Esophagus squamous epithelium (tissue), 5 donors: Measurements from ENCODE around the gene ABTB1. TPM values are rescaled to one million over a fixed set of nuclear protein-coding genes. Genes with fewer than 3 reads are reported as not detected.

Experiments used
- DNase-seq: peaks from one replicate; lab custom pipeline; 2025; lab: John Stamatoyannopoulos, UW
- H3K27ac ChIP-seq, 4 donors: fragments of 200-600 bp; sonication (generic); one replicate each; pipeline ENCODE4 v1.5.1; 2016 to 2019; ENCODE audit warnings: mild to moderate bottlenecking in 1 of 4
- H3K27me3 ChIP-seq, 4 donors: fragments of 200-600 bp; sonication (generic); 1 replicate in 3 of 4; 2 replicates in 1 of 4; pipeline versions ENCODE4 v1.5.1 to v1.6.0; 2017 to 2021; ENCODE audit warnings: antibody characterized with exemption in 1 of 4
- H3K36me3 ChIP-seq, 3 donors: fragments of 200-600 bp; sonication (generic); one replicate each; pipeline ENCODE4 v1.5.1; 2016 to 2019
- H3K4me1 ChIP-seq, 3 donors: fragments of 200-600 bp; sonication (generic); one replicate each; pipeline ENCODE4 v1.5.1; 2017 to 2019
- H3K4me3 ChIP-seq, 4 donors: fragments of 200-600 bp; sonication (generic); 1 replicate in 3 of 4; 2 replicates in 1 of 4; pipeline ENCODE4 v1.5.1; 2016 to 2019; ENCODE audit warnings: mild to moderate bottlenecking in 2 of 4, moderate library complexity in 1 of 4
- H3K9me3 ChIP-seq, 3 donors: fragments of 200-600 bp; sonication (generic); one replicate each; pipeline ENCODE4 v1.5.1; 2016 to 2019
- CTCF ChIP-seq, 6 experiments: fragments of 450-650 bp in 4 of 6; fragments of 200-600 bp in 2 of 6; sonication (generic) in 2 of 6; IDR thresholded peaks; one replicate each; pipeline ENCODE4 v1.5.1; 2016 to 2019; ENCODE audit warnings: antibody characterized with exemption in 6 of 6, mild to moderate bottlenecking in 4 of 6, moderate library complexity in 4 of 6
- POLR2A ChIP-seq, 4 donors: fragments of 450-650 bp; IDR thresholded peaks; one replicate each; pipeline ENCODE4 v1.6.1; 2017; ENCODE audit warnings: antibody characterized with exemption in 4 of 4, mild to moderate bottlenecking in 4 of 4, moderate library complexity in 3 of 4
- WGBS, 2 donors: methylation state at CpG; one replicate each; pipeline ENCODE4 v1.1.5; 2018; 5-methylcytosine and 5-hydroxymethylcytosine counted together
- intact Hi-C: fragments of 100-400 bp; cut with DNase I; formaldehyde crosslinking; loops from one replicate; pipeline ENCODE4 v1.15.0; 2022
- total RNA-seq, 4 donors: library from RNA; depleted of rRNA; stranded (reverse); fragments of >200 nt; gene quantifications; one replicate each; pipeline ENCODE4 v1.1.0, GENCODE V29; 2016
- donor health status: DM: yes; HTN: yes; CAD: no.

Gene ABTB1
- total RNA-seq, 4 donors from 2014 or later, result 5.6 to 21.4 (median 6.3) TPM

DNA sequence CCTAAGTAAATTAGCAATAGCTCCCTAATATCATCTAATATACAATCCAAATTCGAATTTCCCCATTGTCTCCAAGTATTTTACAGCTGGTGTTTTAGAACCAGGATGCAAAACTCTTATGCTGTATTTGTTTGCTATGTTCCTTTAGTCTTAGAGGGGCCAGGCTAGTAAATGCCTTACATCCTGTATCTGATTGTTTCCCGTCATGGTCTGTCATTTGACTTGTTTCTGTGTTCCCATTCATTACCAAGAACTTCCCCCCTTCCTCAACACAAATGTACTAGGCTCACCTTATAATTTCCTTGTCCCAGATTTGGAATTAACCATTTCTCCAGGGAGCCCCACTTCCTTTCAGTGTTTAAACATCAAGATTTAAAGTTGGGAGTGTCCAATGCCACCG is 54.1 kb downstream of the ABTB1 start:
- H3K9me3 ChIP-seq, result no peaks in the 10 kb centered on the region
- peak overlapping the region in 1 of 4 donors; percentile 25 for H3K27ac ChIP-seq
- 71 to 77% methylated on average over 3 of the region's 3 CpGs for WGBS, 2 donors
- TF ChIP-seq CTCF (IDR thresholded peaks at IDR 0.05) (no peak), POLR2A (IDR thresholded peaks at IDR 0.05) (no peak)
- peaks cover 0 to 27% (median 2%) of the 10 kb centered on the region in 3 donors for H3K4me1 ChIP-seq
- H3K4me3 ChIP-seq, result no peak overlapping the region
- intact Hi-C loops, result no loop called here
- H3K27me3 ChIP-seq, result no peaks in the 10 kb centered on the region
- H3K36me3 ChIP-seq, result peaks cover 0 to 45% (median 0%) of the 10 kb centered on the region in 3 donors
- DNase-seq, result no peak

DNA sequence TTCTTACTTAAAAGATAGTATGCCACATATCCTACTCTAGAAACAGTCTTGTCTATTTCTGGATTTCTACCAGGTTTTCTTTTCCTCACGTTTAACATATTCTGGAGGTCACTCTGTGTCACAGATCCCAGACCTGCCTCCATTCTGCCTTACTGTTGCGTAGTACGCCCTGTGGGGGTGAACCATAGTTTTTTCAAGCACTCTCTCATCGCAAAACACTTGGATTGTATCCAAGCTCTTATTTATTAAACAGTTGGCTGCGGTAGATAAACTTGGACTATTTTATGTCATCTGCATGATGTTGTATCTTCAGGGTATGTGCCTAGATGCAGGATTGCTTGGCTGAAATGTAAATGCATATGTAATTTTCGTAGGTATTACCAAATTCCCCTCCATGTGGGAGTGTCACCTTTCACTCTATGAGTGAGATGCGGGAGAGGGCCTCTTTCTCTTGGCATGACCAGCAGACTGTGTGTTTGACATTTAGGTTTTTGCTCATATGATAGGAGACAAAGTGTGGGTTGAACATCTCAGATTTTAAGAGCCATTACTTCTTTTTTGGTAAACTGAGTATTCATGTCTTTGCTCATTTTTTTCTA is 55.8 kb downstream of the ABTB1 start:
- DNase-seq, result no peak
- TF ChIP-seq CTCF (IDR thresholded peaks at IDR 0.05) (no peak), POLR2A (IDR thresholded peaks at IDR 0.05) (no peak)
- Histone ChIP-seq H3K27me3 (no peaks in the 10 kb centered on the region), H3K4me3 (no peak overlapping the region), H3K36me3 (peaks cover 0 to 42% (median 0%) of the 10 kb centered on the region in 3 donors), H3K9me3 (no peaks in the 10 kb centered on the region), H3K4me1 (peaks cover 0 to 28% (median 0%) of the 10 kb centered on the region in 3 donors), H3K27ac (no peak overlapping the region)
- 68 to 76% methylated on average over 7 of the region's 7 CpGs for WGBS, 2 donors
- intact Hi-C loops, result no loop called here

- no peaks in the 10 kb centered on the region for H3K9me3 ChIP-seq
- H3K27ac ChIP-seq, result peak overlapping the region in 1 of 4 donors; percentile 20
- DNase-seq, result no peak
- no peaks in the 10 kb centered on the region for H3K27me3 ChIP-seq
- peaks cover 0 to 39% (median 0%) of the 10 kb centered on the region in 3 donors for H3K36me3 ChIP-seq
- intact Hi-C loops, result no loop called here
- WGBS, 2 donors, result 79 to 88% methylated on average over 4 of the region's 4 CpGs
- TF ChIP-seq CTCF (IDR thresholded peaks at IDR 0.05), result no peak
- TF ChIP-seq POLR2A (IDR thresholded peaks at IDR 0.05), result no peak
- H3K4me1 ChIP-seq, result peaks cover 0 to 36% (median under 1%) of the 10 kb centered on the region in 3 donors
- H3K4me3 ChIP-seq, result no peak overlapping the region
These were observed 56.9 kb downstream of the ABTB1 start for GRCh38 chr3:127729556-127730056.

GRCh38 chr3:127730171-127730570 is 57.4 kb downstream of the ABTB1 start:
- H3K4me1 ChIP-seq, result peaks cover 0 to 42% (median 6%) of the 10 kb centered on the region in 3 donors
- no peaks in the 10 kb centered on the region for H3K9me3 ChIP-seq
- intact Hi-C loops, result no loop called here
- H3K4me3 ChIP-seq, result no peak overlapping the region
- no peak for DNase-seq
- H3K27me3 ChIP-seq, result no peaks in the 10 kb centered on the region
- TF ChIP-seq CTCF (IDR thresholded peaks at IDR 0.05) (no peak), POLR2A (IDR thresholded peaks at IDR 0.05) (no peak)
- no peak overlapping the region for H3K27ac ChIP-seq
- H3K36me3 ChIP-seq, result peaks cover 0 to 34% (median 0%) of the 10 kb centered on the region in 3 donors
- 81 to 88% methylated on average over 4 to 8 of the region's 8 CpGs for WGBS, 2 donors

Other genes starting within 250 kb of the ABTB1 start
- 10 to 100 TPM; 19.2 to 25.7 (median 21.0) TPM for gene TPRA1, start 82.2 kb upstream of the ABTB1 start, total RNA-seq
- gene MCM2, start 74.5 kb upstream of the ABTB1 start, total RNA-seq, result 10 to 100 TPM; 10.3 to 40.4 (median 30.5) TPM
- gene PODXL2, start 43.8 kb upstream of the ABTB1 start, total RNA-seq, result 1 to 10 TPM; 2.1 to 5.5 (median 4.4) TPM
- gene MGLL, start 149.6 kb downstream of the ABTB1 start, total RNA-seq, result 100 to 1,000 TPM in 1 of 4 donors, 10 to 100 TPM in 3; 36.7 to 146 (median 73.5) TPM
- under 1 TPM in 2 of 4 donors, not detected in 2; 0.38 TPM for gene KBTBD12, start 242.3 kb downstream of the ABTB1 start, total RNA-seq